Measurements from ENCODE around the gene ELF5. TPM values are rescaled to one million over a fixed set of nuclear protein-coding genes. Genes with fewer than 3 reads are reported as not detected.

The ELF5 gene
- total RNA-seq, 4 donors from 2014 or later = not detected

DNA sequence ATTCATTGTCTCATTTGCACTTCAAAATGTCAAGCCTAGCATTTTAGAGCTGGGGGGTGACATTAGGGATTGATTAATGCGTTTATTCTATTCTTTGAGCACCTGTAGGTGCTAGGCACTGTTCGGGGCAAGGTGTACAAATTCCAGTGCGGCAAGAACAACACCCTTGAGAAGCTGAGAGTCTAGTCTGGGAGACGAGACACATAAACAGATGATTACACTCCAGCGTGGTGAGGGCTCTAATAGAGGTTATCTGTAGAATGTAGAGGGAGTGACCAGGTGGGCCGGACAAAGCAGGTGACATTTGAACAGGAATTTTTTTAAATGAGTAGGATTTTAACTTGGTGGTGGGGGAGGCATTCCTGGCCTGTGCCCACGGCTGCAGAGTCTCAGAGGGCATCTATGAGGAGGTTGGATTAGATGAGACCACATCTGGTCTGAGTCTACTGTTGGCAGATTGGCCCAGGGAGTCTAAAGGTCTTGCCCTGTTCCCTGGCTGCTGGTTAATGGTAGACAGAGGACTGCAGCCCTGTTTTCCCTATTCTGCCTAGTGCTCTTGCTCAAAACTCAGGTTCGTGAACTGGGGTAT, 73.9 kb downstream of the ELF5 start:
- DNase-seq (ENCODE audit: low spot score) = no peak
- no peak for ATAC-seq (ENCODE audit: low FRiP score)

DNA sequence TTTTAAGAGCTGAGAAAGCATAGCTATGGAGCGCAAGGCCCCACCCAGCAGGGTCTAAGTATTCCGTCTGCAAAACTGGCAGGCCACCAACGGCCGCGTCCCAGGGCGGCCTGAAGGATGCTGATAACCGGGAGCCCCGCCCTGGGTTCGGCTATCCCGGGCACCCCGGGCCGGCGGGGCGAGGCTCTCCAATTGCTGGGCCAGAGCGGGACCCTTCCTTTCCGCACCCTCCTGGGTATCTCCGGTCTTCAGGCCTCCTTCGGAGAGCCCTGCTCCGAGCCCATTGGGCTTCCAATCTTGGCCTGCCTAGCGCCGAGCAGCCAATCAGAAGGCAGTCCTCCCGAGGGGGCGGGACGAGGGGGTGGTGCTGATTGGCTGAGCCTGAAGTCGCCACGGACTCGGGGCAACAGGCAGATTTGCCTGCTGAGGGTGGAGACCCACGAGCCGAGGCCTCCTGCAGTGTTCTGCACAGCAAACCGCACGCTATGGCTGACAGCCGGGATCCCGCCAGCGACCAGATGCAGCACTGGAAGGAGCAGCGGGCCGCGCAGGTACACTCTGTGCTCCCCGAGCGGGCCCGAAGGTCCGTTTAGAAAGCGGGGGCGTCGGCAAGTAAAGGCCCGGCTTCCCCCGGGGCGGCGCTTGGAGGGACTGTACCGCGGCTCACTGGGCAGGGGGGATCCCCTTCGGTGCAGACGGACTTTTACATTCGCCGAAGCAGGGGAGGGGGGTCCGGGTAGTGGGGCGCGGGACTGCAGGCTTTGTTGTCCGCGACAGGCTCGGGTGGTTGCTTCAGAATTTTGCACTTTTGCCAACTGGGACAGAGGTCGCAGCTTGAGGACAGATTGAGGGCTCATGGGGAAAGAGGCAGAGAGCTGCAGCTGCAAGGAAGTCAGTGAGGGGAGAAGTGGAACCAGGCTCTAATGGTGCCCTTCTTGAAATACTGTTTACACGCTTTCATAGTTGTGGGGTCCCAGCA, 74.8 kb downstream of the ELF5 start, which contains the start of gene CAT:
Gene CAT (plus strand): TSS at position 406 of the 979 bp plus-strand sequence. CDS start 80 bp downstream, at position 486.
- TF ChIP-seq, protein P1, sequence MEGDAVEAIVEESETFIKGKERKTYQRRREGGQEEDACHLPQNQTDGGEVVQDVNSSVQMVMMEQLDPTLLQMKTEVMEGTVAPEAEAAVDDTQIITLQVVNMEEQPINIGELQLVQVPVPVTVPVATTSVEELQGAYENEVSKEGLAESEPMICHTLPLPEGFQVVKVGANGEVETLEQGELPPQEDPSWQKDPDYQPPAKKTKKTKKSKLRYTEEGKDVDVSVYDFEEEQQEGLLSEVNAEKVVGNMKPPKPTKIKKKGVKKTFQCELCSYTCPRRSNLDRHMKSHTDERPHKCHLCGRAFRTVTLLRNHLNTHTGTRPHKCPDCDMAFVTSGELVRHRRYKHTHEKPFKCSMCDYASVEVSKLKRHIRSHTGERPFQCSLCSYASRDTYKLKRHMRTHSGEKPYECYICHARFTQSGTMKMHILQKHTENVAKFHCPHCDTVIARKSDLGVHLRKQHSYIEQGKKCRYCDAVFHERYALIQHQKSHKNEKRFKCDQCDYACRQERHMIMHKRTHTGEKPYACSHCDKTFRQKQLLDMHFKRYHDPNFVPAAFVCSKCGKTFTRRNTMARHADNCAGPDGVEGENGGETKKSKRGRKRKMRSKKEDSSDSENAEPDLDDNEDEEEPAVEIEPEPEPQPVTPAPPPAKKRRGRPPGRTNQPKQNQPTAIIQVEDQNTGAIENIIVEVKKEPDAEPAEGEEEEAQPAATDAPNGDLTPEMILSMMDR (IDR thresholded peaks at IDR 0.05) = no peak
- ATAC-seq (ENCODE audit: low FRiP score) (peak; percentile 100), DNase-seq (ENCODE audit: low spot score) (peak; percentile 94)

More for the DNA sequence above, 73.9 kb downstream of the ELF5 start:
- TF ChIP-seq, protein P1 (IDR thresholded peaks at IDR 0.05) = no peak

- DNase-seq (ENCODE audit: low spot score) = no peak
- ATAC-seq (ENCODE audit: low FRiP score) = no peak
- TF ChIP-seq, protein P1 (IDR thresholded peaks at IDR 0.05) = no peak
Measured at GRCh38 chr11:34437224-34438125, 76.1 kb downstream of the ELF5 start.

DNA sequence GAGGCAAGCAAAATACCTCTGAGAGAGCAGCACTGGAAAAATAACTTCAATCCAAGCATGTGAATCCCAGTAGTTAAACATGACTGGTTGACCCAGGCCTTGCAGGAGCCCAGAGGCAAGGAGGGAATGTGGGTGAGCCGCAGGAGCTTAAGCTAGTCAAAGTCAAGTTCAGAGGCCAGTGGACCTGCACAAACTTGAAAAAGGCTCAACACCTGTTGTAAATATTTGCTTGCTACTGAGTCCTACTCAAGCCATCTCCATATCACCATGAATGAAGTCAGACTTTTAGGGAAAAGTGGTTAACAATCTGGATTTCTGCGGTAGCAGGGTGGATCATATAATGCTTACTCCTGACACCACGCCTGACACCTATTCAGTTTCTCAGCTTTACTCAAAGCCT, 79.7 kb downstream of the ELF5 start:
- ATAC-seq (ENCODE audit: low FRiP score) (no peak), DNase-seq (ENCODE audit: low spot score) (no peak)
- TF ChIP-seq, protein P1 (IDR thresholded peaks at IDR 0.05) = no peak

DNA sequence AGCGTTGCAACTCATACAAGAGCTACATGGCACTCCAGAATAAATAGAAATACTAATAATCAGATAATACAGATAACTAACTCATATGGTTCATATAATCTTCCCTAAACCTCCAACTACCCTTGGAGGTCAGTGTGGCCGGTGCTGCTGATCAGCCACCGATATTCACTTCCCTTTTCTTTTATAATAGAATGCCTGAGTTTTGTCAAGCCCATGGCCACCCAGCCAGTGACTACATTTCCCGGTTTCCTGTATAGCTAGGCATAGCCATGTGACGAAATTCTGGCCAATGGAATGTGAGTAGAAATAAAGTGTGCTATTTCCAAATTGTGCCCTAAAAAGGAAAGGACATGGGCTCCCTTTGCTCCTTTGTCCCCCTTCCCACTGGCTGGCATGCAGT, 80.8 kb downstream of the ELF5 start:
- no peak for ATAC-seq (ENCODE audit: low FRiP score)
- no peak for DNase-seq (ENCODE audit: low spot score)
- TF ChIP-seq, protein P1 (IDR thresholded peaks at IDR 0.05) = no peak

- DNase-seq (ENCODE audit: low spot score) = no peak
- ATAC-seq (ENCODE audit: low FRiP score) = no peak
- TF ChIP-seq, protein P1 (IDR thresholded peaks at IDR 0.05) = no peak
Measured at GRCh38 chr11:34431979-34432378, 81.6 kb downstream of the ELF5 start.

Measured in omental fat pad (tissue), 4 donors.